Mammary epithelial cell (primary cell): ENCODE data around the gene AFP.

ENCODE experiments used
- CTCF ChIP-seq, 2 donors: IDR thresholded peaks in 1 of 2; conservative IDR thresholded peaks in 1 of 2; 2 replicates each; pipeline ENCODE4 v1.5.1; 2011 to 2012; ENCODE audit warnings: inconsistent platforms in 2 of 2, low read length in 2 of 2, mild to moderate bottlenecking in 2 of 2, control low read depth in 1 of 2, low read depth in 1 of 2; ENCODE audit not compliant: insufficient read depth in 1 of 2; ENCODE audit errors: extremely low read depth in 1 of 2
- EZH2 ChIP-seq: IDR thresholded peaks from 2 replicates; pipeline ENCODE4 v1.6.1; 2012; ENCODE audit warnings: low read length, inconsistent platforms, borderline replicate concordance

- no peak for TF ChIP-seq CTCF (conservative IDR thresholded peaks at IDR 0.05 in 1 of 2, IDR thresholded peaks at IDR 0.05 in 1 of 2; ENCODE audit: extremely low read depth in 1 of 2, insufficient read depth in 1 of 2, low read depth in 1 of 2, low read length in 2 of 2)
- no peak for TF ChIP-seq EZH2
These were observed 50.5 kb downstream of the AFP start for GRCh38 chr4:73486497-73486896.
